Measurements from ENCODE around the gene PCDH9. TPM values are rescaled to one million over a fixed set of nuclear protein-coding genes. Genes with fewer than 3 reads are reported as not detected.

Gene PCDH9
- total and polyA plus RNA-seq, 10 of the 15 experiments (the other 5 are each of a cell fraction or from before 2014, with no cell fraction given), result 0.02 to 2.3 (median 0.05) TPM; not detected in 1

DNA sequence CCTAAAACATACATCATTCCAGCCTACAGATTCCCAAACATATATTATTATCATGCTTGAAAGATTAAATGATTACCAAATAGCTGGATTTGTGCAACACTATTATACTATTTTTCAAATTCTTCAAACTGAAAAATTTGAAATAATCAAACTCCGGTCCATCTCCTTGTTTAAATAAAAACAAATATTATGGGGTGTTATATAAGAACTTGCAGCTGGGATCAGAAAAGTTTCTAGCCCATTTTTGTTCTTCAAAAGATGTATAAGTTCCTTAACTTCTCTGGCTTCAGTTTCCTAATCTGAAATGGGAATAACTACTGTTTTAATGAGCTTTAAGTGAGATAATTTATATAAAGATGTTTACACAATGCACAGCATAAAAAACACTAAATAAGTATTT lies 422.9 kb downstream of the PCDH9 start (continued):
- TF ChIP-seq CBX5 (IDR thresholded peaks at IDR 0.05; ENCODE audit: low read depth) (no peak), SREBF2 (IDR thresholded peaks at IDR 0.05; ENCODE audit: low read length) (no peak), USF1 (IDR thresholded peaks at IDR 0.05; ENCODE audit: borderline replicate concordance, extremely low read length, insufficient read depth, low read depth, low read length) (no peak), BHLHE40 (IDR thresholded peaks at IDR 0.05; ENCODE audit: borderline replicate concordance in 1 of 2, low read depth in 2 of 2, low read length in 1 of 2) (no peak), FOS (IDR thresholded peaks at IDR 0.05; ENCODE audit: borderline replicate concordance, extremely low read depth, insufficient read length) (no peak), NFIC (IDR thresholded peaks at IDR 0.05; ENCODE audit: low read depth, low read length) (no peak), NR2F1 (conservative IDR thresholded peaks at IDR 0.05) (no peak), POLR2A (IDR thresholded peaks at IDR 0.05; ENCODE audit: low read depth, low read length) (no peak), SUPT20H (IDR thresholded peaks at IDR 0.05; ENCODE audit: borderline replicate concordance, control insufficient read depth, low read depth, low read length) (no peak)
- TF ChIP-seq, protein P1, sequence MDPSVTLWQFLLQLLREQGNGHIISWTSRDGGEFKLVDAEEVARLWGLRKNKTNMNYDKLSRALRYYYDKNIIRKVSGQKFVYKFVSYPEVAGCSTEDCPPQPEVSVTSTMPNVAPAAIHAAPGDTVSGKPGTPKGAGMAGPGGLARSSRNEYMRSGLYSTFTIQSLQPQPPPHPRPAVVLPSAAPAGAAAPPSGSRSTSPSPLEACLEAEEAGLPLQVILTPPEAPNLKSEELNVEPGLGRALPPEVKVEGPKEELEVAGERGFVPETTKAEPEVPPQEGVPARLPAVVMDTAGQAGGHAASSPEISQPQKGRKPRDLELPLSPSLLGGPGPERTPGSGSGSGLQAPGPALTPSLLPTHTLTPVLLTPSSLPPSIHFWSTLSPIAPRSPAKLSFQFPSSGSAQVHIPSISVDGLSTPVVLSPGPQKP (IDR thresholded peaks at IDR 0.05; ENCODE audit: low read depth, low read length), result no peak
- TF ChIP-seq, protein P2, sequence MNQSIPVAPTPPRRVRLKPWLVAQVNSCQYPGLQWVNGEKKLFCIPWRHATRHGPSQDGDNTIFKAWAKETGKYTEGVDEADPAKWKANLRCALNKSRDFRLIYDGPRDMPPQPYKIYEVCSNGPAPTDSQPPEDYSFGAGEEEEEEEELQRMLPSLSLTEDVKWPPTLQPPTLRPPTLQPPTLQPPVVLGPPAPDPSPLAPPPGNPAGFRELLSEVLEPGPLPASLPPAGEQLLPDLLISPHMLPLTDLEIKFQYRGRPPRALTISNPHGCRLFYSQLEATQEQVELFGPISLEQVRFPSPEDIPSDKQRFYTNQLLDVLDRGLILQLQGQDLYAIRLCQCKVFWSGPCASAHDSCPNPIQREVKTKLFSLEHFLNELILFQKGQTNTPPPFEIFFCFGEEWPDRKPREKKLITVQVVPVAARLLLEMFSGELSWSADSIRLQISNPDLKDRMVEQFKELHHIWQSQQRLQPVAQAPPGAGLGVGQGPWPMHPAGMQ (IDR thresholded peaks at IDR 0.05; ENCODE audit: borderline replicate concordance), result no peak
